ENCODE data around the gene HPS1. TPM values are rescaled to one million over a fixed set of nuclear protein-coding genes. Genes with fewer than 3 reads are reported as not detected.
"Not testable (repeated sequence)": the region's sequence is repeated elsewhere in the genome, so short reads cannot be mapped to it uniquely, and the experiment has no call there.

The HPS1 gene
- total RNA-seq, 1 experiment from 2014 or later = 31.1 TPM

GRCh38 chr10:98383869-98384268 lies 62.9 kb downstream of the HPS1 start:
- no peak for DNase-seq (ENCODE audit: low read depth, low spot score)
- in situ Hi-C loops (cut with HindIII; ENCODE audit: low pct_unique_long_range_greater_than_20kb, low sequenced_read_pairs) = no loop called here

GRCh38 chr10:98383134-98383667 lies 63.5 kb downstream of the HPS1 start:
- DNase-seq (ENCODE audit: low read depth, low spot score); in situ Hi-C loops (cut with HindIII; ENCODE audit: low pct_unique_long_range_greater_than_20kb, low sequenced_read_pairs): not testable (repeated sequence)

GRCh38 chr10:98382691-98383101 lies 64.0 kb downstream of the HPS1 start:
- in situ Hi-C loops (cut with HindIII; ENCODE audit: low pct_unique_long_range_greater_than_20kb, low sequenced_read_pairs) = no loop called here
- no peak for DNase-seq (ENCODE audit: low read depth, low spot score)

DNA sequence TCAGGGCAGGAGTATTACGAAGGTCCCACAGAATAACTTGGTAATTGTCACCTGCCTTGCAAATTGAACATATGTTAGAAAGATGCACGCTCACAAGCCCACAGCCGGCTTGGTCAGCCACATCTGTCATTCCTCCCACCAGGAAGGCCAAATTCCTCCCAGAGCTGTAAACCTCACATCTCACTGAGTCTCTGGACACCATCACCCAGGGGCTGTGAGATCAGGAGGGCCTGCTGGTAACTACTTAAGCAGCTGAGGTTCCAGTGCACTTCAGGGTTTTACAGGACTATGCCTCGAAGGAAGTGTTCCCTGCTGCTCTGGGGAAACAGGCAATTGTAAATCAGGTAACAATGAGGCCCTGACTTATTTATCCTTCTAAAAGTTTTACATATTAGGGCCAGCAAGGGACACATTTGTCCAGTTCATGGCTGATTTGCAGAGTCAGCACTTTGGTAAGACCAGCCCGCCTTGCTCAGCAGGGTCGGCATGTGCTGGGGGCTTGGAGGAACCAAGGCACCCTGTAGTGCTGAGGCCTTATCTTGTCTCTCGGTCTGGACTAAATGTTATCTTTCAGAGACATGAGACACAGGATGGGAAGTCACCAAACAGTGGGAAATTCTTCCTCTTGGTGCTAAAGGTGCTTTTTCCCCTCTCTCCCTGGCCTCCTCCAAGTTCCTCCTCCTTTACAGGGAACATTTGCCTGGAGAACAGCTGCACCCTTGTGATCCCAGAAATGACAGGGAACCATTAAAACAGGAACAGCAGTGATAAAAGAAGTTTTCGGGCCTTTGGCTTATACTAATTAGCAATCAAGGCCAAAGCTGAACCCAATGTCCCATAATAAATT lies 66.0 kb downstream of the HPS1 start:
- in situ Hi-C loops (cut with HindIII; ENCODE audit: low pct_unique_long_range_greater_than_20kb, low sequenced_read_pairs) = no loop called here

GRCh38 chr10:98378722-98379121 lies 68.0 kb downstream of the HPS1 start:
- in situ Hi-C loops (cut with HindIII; ENCODE audit: low pct_unique_long_range_greater_than_20kb, low sequenced_read_pairs) = no loop called here
- DNase-seq (ENCODE audit: low read depth, low spot score) = no peak

More for the DNA sequence above, 66.0 kb downstream of the HPS1 start:
- DNase-seq (ENCODE audit: low read depth, low spot score) = no peak

- DNase-seq (ENCODE audit: low read depth, low spot score) = no peak
- in situ Hi-C loops (cut with HindIII; ENCODE audit: low pct_unique_long_range_greater_than_20kb, low sequenced_read_pairs) = no loop called here
Measured at GRCh38 chr10:98377536-98377935, 69.2 kb downstream of the HPS1 start.

DNA sequence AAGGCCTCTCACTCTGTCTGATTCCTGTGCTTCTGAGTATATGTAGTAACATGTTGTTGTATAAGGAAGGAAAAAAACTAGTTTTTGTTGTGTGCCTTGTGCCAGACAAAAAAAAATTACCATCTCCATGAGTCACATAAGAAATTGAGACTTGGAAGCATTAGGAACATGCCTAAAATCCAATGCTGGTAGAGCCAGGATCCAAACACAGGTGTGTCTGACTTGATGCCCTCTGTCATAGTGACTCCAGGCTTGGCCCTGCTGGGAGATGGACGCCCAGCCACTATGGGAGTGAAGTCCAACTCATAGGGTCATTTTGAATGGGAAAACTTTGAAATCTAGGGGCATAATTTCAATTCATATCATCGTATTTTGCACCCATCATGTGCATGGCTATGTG lies 69.7 kb downstream of the HPS1 start:
- no peak for DNase-seq (ENCODE audit: low read depth, low spot score)
- in situ Hi-C loops (cut with HindIII; ENCODE audit: low pct_unique_long_range_greater_than_20kb, low sequenced_read_pairs) = no loop called here

DNA sequence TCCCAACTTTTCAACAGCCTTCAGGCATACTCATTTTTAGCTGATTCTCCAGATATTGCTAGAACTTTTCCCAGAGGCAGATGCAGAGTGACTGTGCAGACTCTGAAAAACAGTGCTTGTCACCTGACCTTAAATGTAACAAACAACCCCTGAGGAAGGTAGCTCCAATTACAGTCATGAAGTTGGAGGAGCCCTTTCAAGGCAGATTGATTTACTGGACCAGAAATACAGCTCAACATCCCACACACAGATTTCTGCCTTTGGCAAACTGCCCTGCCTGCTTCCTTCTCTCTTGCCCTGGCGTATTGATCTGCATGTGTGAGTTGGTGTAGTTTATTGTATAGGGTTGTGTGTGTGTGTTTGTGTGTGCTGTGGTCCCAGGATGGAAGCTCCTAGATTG lies 70.2 kb downstream of the HPS1 start:
- in situ Hi-C loops (cut with HindIII; ENCODE audit: low pct_unique_long_range_greater_than_20kb, low sequenced_read_pairs) = no loop called here
- no peak for DNase-seq (ENCODE audit: low read depth, low spot score)

DNA sequence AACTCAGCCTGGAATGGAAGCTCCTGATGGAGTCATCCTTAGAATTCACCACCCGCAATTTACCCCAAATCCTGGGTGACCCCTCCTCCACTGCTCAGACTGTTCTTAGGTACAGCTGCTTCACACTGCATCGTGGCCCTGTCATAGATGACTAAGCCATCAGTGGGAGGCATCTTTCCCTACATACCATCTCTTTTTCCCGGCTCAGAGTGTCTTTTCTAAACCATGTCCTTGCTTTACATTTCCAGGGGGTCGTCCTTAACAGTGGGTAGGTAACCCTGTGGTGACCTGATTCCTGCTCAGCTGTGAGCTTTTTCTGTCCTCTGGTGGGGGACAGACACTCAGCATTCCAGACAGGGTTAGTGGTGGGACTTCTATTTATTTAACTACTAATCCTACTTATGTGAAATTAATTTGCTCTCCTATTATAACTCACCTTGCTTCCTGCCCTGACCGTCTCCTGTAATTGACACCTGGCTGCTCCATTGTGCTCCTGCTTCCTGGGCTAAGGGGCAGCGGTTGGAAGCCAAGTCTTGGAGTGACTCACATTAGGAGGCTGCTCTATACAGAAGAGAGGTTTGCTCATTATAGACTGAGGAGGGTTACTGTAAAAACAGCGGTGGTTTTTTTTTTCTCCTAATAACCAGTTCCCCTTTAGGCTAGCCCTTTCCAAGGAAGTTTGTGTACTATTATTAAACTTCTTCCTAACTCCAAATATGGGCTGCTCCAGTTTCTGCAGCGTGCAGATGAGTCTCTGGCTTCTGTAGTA lies 72.3 kb downstream of the HPS1 start:
- no peak for DNase-seq (ENCODE audit: low read depth, low spot score)
- in situ Hi-C loops (cut with HindIII; ENCODE audit: low pct_unique_long_range_greater_than_20kb, low sequenced_read_pairs) = no loop called here

DNA sequence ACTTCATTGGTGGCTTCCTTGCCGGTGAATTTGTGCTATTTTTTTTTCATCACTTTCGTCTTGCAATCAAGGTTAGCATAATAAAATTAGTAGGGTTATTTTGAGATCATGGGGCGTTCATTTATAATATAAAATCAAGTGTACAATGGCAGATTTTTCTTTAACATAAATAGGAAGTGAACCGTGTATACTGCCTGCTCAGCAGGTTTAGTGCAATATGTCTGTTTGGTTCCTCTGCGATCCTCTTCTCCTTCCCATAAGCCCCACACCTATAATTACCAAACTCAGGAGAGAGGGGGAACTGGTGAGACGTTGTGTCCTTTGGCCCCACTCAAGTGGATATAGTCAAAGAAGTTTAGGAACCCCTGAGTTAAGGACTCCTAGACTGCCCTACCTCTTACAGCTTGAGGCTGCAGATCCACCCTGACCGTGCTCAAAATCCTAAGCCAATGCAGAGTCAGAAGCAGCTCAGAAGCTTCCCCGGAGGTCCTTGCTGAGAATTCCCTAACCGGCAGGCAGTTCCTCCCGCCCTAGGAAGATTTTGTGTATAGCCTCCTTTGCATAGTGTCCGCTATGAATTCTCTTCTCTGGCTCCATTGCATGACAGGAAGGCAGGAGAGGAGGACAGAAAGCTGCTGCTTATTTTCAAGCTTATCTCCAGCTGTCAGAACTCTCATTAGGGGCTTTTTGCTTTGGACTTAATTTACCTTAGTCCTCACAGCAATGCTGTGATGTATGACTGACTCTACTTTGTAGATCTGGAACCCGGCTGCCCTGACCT lies 73.3 kb downstream of the HPS1 start:
- in situ Hi-C loops (cut with HindIII; ENCODE audit: low pct_unique_long_range_greater_than_20kb, low sequenced_read_pairs) = no loop called here
- no peak for DNase-seq (ENCODE audit: low read depth, low spot score)

DNA sequence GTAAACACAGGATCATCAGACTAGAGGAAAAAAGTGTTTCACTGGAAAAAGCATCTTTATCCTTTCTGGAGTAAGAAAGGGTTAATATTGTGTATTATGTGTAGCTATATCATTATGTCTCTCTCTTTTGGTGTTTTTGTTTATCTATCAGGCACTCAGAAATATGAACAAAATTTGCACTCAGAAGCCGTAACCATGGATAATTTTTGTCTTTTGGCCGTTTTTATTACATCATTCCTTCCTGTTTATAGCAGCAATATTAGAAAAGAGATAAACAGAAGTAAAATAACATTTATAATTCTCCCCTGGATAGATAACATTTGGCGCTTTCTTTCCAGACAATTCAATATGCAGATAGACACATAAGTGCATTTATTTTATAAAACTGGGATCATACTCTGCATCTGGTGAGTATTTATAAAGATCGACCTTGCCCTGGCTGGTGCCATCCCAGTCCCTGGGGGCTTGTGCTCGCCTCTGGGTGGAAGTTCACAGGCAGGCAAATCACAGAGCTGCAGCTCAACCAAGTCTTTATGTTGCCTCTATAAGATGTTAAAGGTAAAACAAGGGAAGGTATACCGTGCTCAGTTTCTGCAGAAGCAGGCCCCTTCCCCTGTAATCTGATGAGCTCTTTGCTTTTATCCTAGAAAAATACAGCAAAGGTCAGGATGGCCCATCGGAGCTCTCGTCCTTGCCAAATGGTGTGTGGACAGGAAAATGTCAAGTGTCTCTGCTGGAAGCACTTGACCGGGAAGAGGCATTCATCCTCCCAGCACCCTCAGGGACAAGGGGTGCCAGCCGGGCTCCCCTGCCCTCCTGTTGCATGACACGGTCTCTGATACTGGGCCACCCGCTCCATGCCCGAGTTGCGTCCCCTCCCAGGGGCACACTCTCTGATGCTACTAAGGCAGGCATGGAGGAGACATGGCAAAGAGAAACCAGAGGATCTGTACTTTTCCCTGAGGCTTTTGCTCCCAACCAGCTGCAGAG lies 75.6 kb downstream of the HPS1 start:
- DNase-seq (ENCODE audit: low read depth, low spot score) = no peak
- in situ Hi-C loops (cut with HindIII; ENCODE audit: low pct_unique_long_range_greater_than_20kb, low sequenced_read_pairs) = no loop called here

GRCh38 chr10:98369801-98370200 lies 76.9 kb downstream of the HPS1 start:
- in situ Hi-C loops (cut with HindIII; ENCODE audit: low pct_unique_long_range_greater_than_20kb, low sequenced_read_pairs) = no loop called here
- DNase-seq (ENCODE audit: low read depth, low spot score) = no peak

GRCh38 chr10:98368644-98369043 lies 78.1 kb downstream of the HPS1 start:
- in situ Hi-C loops (cut with HindIII; ENCODE audit: low pct_unique_long_range_greater_than_20kb, low sequenced_read_pairs) = no loop called here
- no peak for DNase-seq (ENCODE audit: low read depth, low spot score)

- in situ Hi-C loops (cut with HindIII; ENCODE audit: low pct_unique_long_range_greater_than_20kb, low sequenced_read_pairs) = no loop called here
Measured at GRCh38 chr10:98367604-98368451, 78.9 kb downstream of the HPS1 start.

More at GRCh38 chr10:98367604-98368451, 78.9 kb downstream of the HPS1 start:
- DNase-seq (ENCODE audit: low read depth, low spot score) = no peak
